ENCODE results near the gene SRRD. TPM values are rescaled to one million over a fixed set of nuclear protein-coding genes. Genes with fewer than 3 reads are reported as not detected.

SRRD gene
- total RNA-seq, 1 donor from 2014 or later = 23.2 TPM

DNA sequence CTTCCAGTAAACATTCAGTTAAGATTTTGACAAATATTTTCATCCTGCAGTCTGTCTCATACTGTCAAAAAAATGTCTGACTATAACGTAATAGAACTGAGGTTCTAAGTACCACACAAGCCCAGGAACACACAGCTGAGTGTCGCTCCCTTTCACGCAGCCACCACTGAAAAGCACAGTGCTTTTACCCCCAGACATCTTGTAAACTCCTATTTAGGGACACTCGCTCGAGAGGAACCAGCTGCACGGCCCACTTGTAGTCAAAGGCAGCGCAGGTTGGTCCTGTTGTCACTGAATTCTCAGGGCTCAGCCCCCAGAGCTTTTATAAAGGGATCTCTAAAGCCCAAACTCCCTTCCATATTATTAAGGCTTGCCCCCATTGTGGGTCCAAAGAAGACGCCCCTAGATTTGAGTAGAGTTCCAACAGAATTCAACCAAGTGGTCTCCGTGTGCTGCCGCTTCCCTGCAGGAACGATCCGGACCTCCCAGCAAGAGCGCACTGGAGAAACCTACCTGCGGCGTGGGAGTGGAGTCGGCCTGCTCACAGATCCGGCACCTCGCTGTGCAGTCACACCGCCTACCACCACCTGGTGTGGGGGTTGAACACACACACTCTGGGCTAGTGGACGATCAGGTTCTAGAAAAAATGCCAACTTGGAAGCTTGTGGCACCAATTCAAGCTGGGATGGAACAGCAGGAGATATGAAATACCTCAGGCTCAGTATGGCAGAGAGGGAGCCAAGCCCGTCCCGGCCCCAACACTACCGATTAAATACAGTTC lies 31.3 kb upstream of the SRRD start:
- Mint-ChIP-seq H3K27ac (ENCODE audit: unreplicated experiment) (no peak overlapping the region), H3K4me1 (ENCODE audit: low read depth) (no peaks in the 10 kb centered on the region), H3K27me3 (ENCODE audit: low read depth) (no peaks in the 10 kb centered on the region), H3K9me3 (ENCODE audit: low read depth) (no peaks in the 10 kb centered on the region), H3K4me3 (ENCODE audit: unreplicated experiment) (no peak overlapping the region), H3K36me3 (ENCODE audit: low read depth) (peaks cover 17% of the 10 kb centered on the region)
- DNase-seq (ENCODE audit: low spot score) = no peak
- TF ChIP-seq, protein P1, sequence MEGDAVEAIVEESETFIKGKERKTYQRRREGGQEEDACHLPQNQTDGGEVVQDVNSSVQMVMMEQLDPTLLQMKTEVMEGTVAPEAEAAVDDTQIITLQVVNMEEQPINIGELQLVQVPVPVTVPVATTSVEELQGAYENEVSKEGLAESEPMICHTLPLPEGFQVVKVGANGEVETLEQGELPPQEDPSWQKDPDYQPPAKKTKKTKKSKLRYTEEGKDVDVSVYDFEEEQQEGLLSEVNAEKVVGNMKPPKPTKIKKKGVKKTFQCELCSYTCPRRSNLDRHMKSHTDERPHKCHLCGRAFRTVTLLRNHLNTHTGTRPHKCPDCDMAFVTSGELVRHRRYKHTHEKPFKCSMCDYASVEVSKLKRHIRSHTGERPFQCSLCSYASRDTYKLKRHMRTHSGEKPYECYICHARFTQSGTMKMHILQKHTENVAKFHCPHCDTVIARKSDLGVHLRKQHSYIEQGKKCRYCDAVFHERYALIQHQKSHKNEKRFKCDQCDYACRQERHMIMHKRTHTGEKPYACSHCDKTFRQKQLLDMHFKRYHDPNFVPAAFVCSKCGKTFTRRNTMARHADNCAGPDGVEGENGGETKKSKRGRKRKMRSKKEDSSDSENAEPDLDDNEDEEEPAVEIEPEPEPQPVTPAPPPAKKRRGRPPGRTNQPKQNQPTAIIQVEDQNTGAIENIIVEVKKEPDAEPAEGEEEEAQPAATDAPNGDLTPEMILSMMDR (IDR thresholded peaks at IDR 0.05) = no peak

- H3K36me3 Mint-ChIP-seq (ENCODE audit: low read depth) = peaks cover 21% of the 10 kb centered on the region
- no peak overlapping the region for H3K4me3 Mint-ChIP-seq (ENCODE audit: unreplicated experiment)
- H3K4me1 Mint-ChIP-seq (ENCODE audit: low read depth) = no peaks in the 10 kb centered on the region
- no peaks in the 10 kb centered on the region for H3K9me3 Mint-ChIP-seq (ENCODE audit: low read depth)
- H3K27me3 Mint-ChIP-seq (ENCODE audit: low read depth) = no peaks in the 10 kb centered on the region
- TF ChIP-seq, protein P1 (IDR thresholded peaks at IDR 0.05) = no peak
- DNase-seq (ENCODE audit: low spot score) = no peak
- H3K27ac Mint-ChIP-seq (ENCODE audit: unreplicated experiment) = no peak overlapping the region
These were observed 30.5 kb upstream of the SRRD start for GRCh38 chr22:26453216-26453615.

DNA sequence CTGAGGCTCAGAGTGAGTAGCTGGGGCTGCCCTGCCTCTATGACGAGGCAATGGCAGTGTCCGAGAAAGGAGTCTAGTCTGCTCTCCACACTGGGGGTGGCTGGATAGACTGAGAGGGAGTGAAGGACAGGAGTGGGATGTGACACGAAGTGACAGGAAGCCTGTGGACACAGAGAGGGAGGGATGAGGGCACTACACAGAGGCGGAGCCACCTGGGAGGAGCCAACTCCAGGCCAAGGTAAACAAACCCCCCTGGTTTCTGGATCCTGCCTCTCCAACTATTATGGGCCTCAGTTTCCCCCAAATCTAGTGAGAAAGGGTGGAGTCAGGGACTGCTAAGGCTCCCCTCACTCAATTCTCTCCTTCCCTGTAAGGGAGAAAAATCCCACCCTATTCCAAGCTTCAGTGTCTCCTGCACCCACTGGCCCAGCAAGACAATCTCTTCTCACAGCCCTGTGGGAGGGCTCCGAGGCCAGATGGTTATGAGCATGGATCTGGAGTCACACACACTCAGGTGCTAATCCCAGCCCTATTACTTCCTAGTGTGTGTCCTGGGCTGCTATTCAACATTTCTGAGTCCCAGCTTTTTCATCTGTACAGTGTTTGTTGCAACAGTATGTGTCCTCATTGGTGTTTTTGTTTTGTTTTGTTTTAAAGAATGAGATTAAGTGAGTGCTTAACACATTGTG lies 29.7 kb upstream of the SRRD start:
- H3K36me3 Mint-ChIP-seq (ENCODE audit: low read depth) = peaks cover 23% of the 10 kb centered on the region
- no peaks in the 10 kb centered on the region for H3K9me3 Mint-ChIP-seq (ENCODE audit: low read depth)
- no peaks in the 10 kb centered on the region for H3K4me1 Mint-ChIP-seq (ENCODE audit: low read depth)
- H3K27ac Mint-ChIP-seq (ENCODE audit: unreplicated experiment) = no peak overlapping the region
- DNase-seq (ENCODE audit: low spot score) = no peak
- TF ChIP-seq, protein P1 (IDR thresholded peaks at IDR 0.05) = no peak
- H3K27me3 Mint-ChIP-seq (ENCODE audit: low read depth) = no peaks in the 10 kb centered on the region
- no peak overlapping the region for H3K4me3 Mint-ChIP-seq (ENCODE audit: unreplicated experiment)

DNA sequence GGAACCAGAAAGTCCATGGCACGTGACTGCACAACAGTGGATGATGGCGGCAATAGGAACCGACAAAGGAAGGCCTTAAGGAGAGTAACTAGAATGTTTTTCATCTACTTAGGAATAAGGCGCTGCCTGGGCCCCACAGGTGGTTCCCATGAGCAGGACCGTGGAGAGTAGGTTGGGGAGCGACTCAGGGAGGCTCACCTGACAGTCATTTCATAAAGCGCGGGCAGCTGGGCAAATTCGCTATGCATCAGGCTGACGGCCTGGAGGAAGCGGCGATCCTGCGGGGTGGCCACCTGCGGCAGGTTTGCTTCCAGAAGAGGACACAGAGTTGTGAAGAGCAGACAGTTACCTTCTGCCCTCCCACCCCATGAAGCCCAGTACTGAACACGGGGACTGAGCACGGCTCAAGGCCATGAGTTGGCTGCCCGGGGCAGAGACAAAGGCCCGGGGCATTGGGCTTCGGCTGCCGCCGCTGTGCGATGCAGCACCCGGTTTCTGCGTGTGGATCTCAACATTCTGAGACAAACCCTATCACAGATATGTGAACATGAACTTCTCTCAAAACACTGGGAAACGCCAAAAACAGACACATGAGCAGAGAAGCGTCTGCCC lies 25.9 kb upstream of the SRRD start:
- Mint-ChIP-seq H3K9me3 (ENCODE audit: low read depth) (no peaks in the 10 kb centered on the region), H3K4me3 (ENCODE audit: unreplicated experiment) (no peak overlapping the region), H3K27me3 (ENCODE audit: low read depth) (no peaks in the 10 kb centered on the region), H3K4me1 (ENCODE audit: low read depth) (peaks cover 6% of the 10 kb centered on the region), H3K36me3 (ENCODE audit: low read depth) (peaks cover 15% of the 10 kb centered on the region), H3K27ac (ENCODE audit: unreplicated experiment) (no peak overlapping the region)
- no peak for DNase-seq (ENCODE audit: low spot score)
- TF ChIP-seq, protein P1 (IDR thresholded peaks at IDR 0.05) = no peak

- Mint-ChIP-seq H3K4me3 (ENCODE audit: unreplicated experiment) (no peak overlapping the region), H3K9me3 (ENCODE audit: low read depth) (no peaks in the 10 kb centered on the region), H3K36me3 (ENCODE audit: low read depth) (peaks cover 25% of the 10 kb centered on the region), H3K27ac (ENCODE audit: unreplicated experiment) (no peak overlapping the region), H3K27me3 (ENCODE audit: low read depth) (no peaks in the 10 kb centered on the region), H3K4me1 (ENCODE audit: low read depth) (peaks cover 21% of the 10 kb centered on the region)
- TF ChIP-seq, protein P1 (IDR thresholded peaks at IDR 0.05) = no peak
- DNase-seq (ENCODE audit: low spot score) = no peak
These were observed 23.5 kb upstream of the SRRD start for GRCh38 chr22:26460202-26460601.

All from chondrocyte (in vitro differentiated cells).